ENCODE results near the gene RINT1. TPM values are rescaled to one million over a fixed set of nuclear protein-coding genes. Genes with fewer than 3 reads are reported as not detected.
A peak's percentile ranks its signal among the peaks of the same experiment; 100 is the strongest.

Gene RINT1
- total RNA-seq, 2 experiments from 2014 or later = 22.0 to 25.5 TPM

GRCh38 chr7:105567821-105568220 is 35.8 kb downstream of the RINT1 start:
- Mint-ChIP-seq H3K27me3 (no peaks in the 10 kb centered on the region), H3K36me3 (peaks cover 31% of the 10 kb centered on the region), H3K4me3 (no peak overlapping the region), H3K27ac (no peak overlapping the region), H3K9me3 (no peaks in the 10 kb centered on the region), H3K4me1 (no peaks in the 10 kb centered on the region)
- DNase-seq (no peak), ATAC-seq (ENCODE audit: low read depth) (no peak)
- POLR2A ChIA-PET = no interaction called here

DNA sequence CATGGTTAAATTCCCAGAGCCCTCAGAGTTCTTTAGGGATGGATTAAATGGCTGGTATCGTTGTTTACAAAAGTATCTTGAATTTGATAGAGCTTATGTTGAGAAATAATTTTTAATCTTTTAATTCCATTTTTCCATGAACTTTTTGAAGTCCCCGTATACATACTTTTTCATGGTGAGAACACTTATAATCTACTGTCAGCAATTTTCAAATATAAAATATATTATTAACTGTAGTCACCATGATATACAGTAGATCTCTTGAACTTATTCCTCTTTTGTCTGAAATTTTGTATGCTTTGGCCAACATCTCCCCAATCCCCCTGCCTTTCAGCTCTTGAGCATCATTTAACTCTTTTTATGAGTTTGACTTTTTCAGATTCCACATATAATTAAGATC is 39.9 kb downstream of the RINT1 start:
- Mint-ChIP-seq H3K4me1 (no peaks in the 10 kb centered on the region), H3K9me3 (peaks cover 2% of the 10 kb centered on the region), H3K4me3 (no peak overlapping the region), H3K27ac (no peak overlapping the region), H3K36me3 (peaks cover 15% of the 10 kb centered on the region), H3K27me3 (no peaks in the 10 kb centered on the region)
- POLR2A ChIA-PET = no interaction called here
- no peak for ATAC-seq (ENCODE audit: low read depth)
- DNase-seq = no peak

DNA sequence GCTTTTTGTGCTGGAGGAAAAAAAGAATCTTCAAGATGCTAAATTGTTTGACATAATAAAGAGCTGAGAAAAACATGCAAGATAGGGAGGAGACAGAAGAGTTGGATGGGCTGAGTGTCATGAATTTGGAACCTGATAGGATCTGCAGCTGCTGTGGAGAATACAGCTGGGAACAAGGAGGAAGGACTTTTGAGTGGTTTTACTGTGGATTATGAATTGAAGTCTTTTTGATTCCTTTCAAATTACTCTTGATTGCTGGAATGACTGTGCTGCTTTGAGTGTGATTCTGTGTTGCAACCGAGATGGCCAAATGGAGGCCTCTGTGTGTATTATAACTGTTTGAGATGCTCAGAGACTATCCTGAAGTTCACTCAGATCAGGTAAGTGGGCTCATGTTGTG is 45.2 kb downstream of the RINT1 start:
- no peak for DNase-seq
- POLR2A ChIA-PET = no interaction called here
- no peak for ATAC-seq (ENCODE audit: low read depth)
- Mint-ChIP-seq H3K27me3 (no peaks in the 10 kb centered on the region), H3K36me3 (peaks cover 3% of the 10 kb centered on the region), H3K4me1 (peaks cover 1% of the 10 kb centered on the region), H3K9me3 (peaks cover 2% of the 10 kb centered on the region), H3K27ac (no peak overlapping the region), H3K4me3 (no peak overlapping the region)

DNA sequence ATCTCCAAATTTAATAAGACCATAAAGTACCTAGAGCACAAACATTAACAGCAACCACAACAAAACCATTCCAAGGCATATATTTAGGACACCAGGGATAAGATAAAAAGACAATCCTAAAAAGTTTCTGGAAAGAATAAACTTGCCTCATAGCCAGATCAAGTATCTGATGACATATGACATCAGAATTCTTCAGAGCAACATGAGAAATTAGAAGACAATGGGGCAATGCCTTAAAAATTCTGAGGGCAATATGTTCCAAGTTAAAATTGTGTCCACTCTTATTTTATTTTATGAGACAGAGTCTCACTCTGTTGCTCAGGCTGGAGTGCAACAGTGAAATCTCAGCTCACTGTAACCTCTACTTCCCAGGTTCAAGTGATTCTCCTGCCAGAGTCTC is 46.5 kb downstream of the RINT1 start:
- peaks cover 1% of the 10 kb centered on the region for H3K4me1 Mint-ChIP-seq
- H3K36me3 Mint-ChIP-seq = no peaks in the 10 kb centered on the region
- H3K4me3 Mint-ChIP-seq = no peak overlapping the region
- peaks cover 4% of the 10 kb centered on the region for H3K9me3 Mint-ChIP-seq
- POLR2A ChIA-PET = no interaction called here
- DNase-seq (no peak), ATAC-seq (ENCODE audit: low read depth) (no peak)
- H3K27ac Mint-ChIP-seq = no peak overlapping the region
- H3K27me3 Mint-ChIP-seq = no peaks in the 10 kb centered on the region

DNA sequence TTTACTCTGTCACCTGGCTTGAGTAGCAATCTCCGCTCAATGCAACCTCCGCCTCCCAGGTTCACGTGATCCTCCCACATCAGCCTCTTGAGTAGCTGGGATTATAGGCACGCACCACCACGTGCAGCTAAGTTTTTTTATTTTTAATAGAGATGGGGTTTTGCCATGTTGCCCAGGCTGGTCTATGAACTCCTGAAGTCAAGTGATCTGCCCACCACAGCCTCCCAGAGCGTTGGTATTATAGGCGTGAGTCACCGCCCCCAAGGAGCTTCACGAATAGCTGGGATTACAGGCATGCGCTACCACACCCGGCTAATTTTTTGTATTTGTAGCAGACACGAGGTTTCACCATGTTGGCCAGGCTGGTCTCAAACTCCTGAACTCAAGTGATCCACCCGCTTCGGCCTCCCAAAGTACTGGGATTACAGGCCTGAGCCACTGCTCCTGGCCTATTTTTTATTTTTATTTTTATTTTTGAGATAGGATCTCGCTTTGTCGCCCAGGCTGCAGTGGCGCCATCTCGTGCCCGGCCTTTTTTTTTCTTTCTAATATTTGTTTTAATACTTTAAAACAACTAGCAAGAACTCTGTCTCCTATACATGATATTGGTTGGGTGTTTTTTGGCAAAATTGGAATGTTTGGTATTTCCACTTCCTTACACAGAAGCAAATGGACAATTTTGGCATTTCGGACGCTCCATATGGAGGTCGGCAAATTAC is 48.2 kb downstream of the RINT1 start:
- Mint-ChIP-seq H3K4me3 (no peak overlapping the region), H3K9me3 (peaks cover 4% of the 10 kb centered on the region), H3K27me3 (no peaks in the 10 kb centered on the region), H3K27ac (no peak overlapping the region), H3K36me3 (peaks cover 4% of the 10 kb centered on the region), H3K4me1 (peaks cover 1% of the 10 kb centered on the region)
- DNase-seq (no peak), ATAC-seq (ENCODE audit: low read depth) (no peak)
- POLR2A ChIA-PET = no interaction called here

GRCh38 chr7:105581066-105581811 is 49.2 kb downstream of the RINT1 start, which contains the start of gene EFCAB10:
Gene EFCAB10 (minus strand): TSS chr7:105581493. CDS start chr7:105581463, 30 bp downstream.
- peaks cover 4% of the 10 kb centered on the region for H3K36me3 Mint-ChIP-seq
- no peak within 1 kb of the TSS for H3K27ac Mint-ChIP-seq
- H3K9me3 Mint-ChIP-seq = peaks cover 4% of the 10 kb centered on the region
- POLR2A ChIA-PET = interaction anchor here (0.6 kb wide), 1 partner anchor 323 kb away, joined by 3 read pairs; no protein-coding TSS in a partner anchor
- DNase-seq (peak; percentile 66), ATAC-seq (ENCODE audit: low read depth) (peak; percentile 86)
- peak within 1 kb of the TSS; percentile 83 for H3K4me3 Mint-ChIP-seq
- peaks cover 1% of the 10 kb centered on the region for H3K4me1 Mint-ChIP-seq
- no peaks in the 10 kb centered on the region for H3K27me3 Mint-ChIP-seq

DNA sequence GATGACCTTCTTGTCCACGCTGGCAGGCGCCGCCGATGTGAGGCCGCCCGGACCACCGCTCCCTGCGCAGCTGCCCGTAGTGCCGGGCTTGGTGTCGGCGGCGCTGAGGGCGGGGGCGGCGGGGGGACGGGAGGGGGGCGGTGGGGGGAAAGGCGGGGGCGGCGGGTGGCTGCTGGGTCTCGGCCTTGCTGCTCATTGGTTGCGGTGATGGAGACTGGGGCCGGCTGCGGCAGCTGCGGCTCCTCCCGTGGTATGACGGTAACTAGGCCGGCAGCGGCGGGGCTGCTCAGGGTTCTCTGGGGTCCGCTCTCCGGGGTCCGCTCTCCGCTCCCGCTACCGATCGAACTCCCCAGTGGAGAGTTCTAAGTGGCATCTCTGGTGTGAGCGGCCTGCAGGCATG is 51.1 kb downstream of the RINT1 start:
- Mint-ChIP-seq H3K4me3 (no peak overlapping the region), H3K9me3 (peaks cover 4% of the 10 kb centered on the region), H3K27me3 (no peaks in the 10 kb centered on the region), H3K27ac (no peak overlapping the region), H3K36me3 (peaks cover 4% of the 10 kb centered on the region), H3K4me1 (peaks cover 1% of the 10 kb centered on the region)
- POLR2A ChIA-PET = no interaction called here
- ATAC-seq (ENCODE audit: low read depth) = no peak
- DNase-seq = no peak

DNA sequence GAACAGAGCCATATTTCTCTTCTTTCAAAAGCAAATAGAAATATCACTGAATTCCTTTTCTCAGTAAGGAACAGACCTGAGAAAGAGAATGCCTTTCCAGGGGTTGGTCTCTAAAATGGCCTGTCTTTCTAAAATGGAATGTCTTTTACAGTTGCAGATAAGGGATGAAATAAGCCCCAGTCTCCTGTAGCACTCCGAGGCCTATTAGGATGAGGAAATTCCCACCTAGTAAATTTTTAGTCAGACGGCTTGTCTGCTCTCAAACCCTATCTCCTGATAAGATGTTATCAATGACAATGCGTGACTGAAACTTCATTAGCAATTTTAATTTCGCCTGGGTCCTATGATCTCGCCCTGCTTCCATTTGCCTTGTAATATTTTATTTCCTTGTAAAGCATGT is 52.2 kb downstream of the RINT1 start:
- DNase-seq = no peak
- POLR2A ChIA-PET = no interaction called here
- peaks cover 5% of the 10 kb centered on the region for H3K4me1 Mint-ChIP-seq
- H3K27ac Mint-ChIP-seq = no peak overlapping the region
- no peaks in the 10 kb centered on the region for H3K27me3 Mint-ChIP-seq
- ATAC-seq (ENCODE audit: low read depth) = no peak
- H3K9me3 Mint-ChIP-seq = peaks cover 4% of the 10 kb centered on the region
- H3K4me3 Mint-ChIP-seq = no peak overlapping the region
- peaks cover 4% of the 10 kb centered on the region for H3K36me3 Mint-ChIP-seq

GRCh38 chr7:105585850-105586500 is 54.0 kb downstream of the RINT1 start:
- DNase-seq = no peak
- no peak overlapping the region for H3K27ac Mint-ChIP-seq
- H3K4me1 Mint-ChIP-seq = peaks cover 8% of the 10 kb centered on the region
- peaks cover 4% of the 10 kb centered on the region for H3K9me3 Mint-ChIP-seq
- POLR2A ChIA-PET = no interaction called here
- peaks cover 4% of the 10 kb centered on the region for H3K36me3 Mint-ChIP-seq
- H3K4me3 Mint-ChIP-seq = no peak overlapping the region
- H3K27me3 Mint-ChIP-seq = no peaks in the 10 kb centered on the region
- peak; percentile 35 for ATAC-seq (ENCODE audit: low read depth)

DNA sequence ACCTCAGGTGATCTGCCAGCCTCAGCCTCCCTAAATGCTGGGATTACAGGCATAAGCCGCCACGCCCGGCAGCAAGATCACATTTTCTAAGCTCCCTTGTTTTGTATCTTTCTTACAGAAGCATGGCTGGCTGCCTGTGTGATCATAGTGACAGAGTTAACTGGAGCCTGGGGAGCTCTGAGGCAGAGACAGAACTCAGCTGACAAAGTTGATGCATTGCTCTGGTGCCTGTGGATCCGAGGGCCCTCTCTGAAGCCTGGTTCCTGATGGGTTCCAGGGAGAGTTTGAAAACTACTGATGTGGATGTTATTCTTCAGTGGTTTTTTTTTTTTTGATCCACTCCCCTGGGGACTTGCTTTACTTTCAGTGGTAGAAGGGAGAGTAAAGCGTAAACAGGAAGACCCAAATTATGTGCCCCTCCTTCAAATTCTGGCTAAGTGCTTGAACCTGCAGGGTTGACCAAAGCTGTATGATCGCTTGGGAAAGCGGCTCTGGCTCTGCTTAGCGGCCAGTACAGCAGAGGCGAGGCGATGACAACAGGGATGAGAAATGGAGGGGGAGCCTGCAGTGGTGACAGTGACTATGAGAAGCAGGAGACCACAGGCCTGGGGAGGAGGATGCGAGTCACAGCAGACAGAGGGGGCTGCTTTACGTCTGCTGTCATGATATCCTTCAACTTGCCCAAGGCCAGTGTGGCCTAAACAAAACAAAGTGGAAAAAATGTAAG is 56.1 kb downstream of the RINT1 start:
- no peak for DNase-seq
- Mint-ChIP-seq H3K27me3 (peaks cover 3% of the 10 kb centered on the region), H3K4me1 (peaks cover 7% of the 10 kb centered on the region), H3K27ac (no peak overlapping the region), H3K36me3 (peaks cover 4% of the 10 kb centered on the region), H3K4me3 (no peak overlapping the region), H3K9me3 (peaks cover 2% of the 10 kb centered on the region)
- POLR2A ChIA-PET = no interaction called here
- ATAC-seq (ENCODE audit: low read depth) = no peak

DNA sequence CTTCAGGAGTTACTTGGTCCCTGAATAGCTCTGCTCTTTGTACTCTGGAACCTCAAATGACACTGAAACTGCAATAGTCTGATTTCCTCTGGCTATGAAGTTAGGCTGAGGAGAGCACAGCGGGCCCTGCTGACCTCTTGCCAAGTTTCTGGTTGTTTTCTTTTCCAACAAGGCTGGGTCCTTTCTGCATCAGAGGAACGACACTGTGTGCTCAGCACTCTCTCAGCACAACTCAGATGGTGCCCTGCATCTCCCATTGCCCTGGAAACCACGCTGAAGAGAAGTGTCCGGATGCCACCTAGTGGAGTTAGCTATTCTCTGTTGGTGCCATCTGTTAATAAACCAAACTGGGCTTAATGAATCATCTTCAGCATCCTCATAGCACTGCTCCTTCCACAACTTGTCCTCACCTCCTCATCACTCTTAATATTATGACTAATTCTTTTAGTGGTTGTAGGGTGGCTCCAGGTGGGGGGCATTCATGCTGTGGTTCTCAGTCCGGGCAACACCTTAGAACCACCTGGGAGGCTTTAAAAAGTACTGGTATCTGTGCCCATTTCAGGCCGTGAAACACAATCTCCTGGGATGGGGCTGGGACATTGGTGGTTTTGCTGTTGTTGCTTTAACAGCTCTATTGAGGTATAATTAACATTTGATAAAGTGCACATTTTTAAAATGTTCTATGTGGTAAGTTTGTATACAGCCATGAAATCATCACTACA is 57.5 kb downstream of the RINT1 start:
- peak; percentile 93 for ATAC-seq (ENCODE audit: low read depth)
- peak; percentile 42 for DNase-seq
- peaks cover 11% of the 10 kb centered on the region for H3K27me3 Mint-ChIP-seq
- no peak overlapping the region for H3K4me3 Mint-ChIP-seq
- POLR2A ChIA-PET = interaction anchor here (0.8 kb wide), 1 partner anchor 58 kb away, joined by 4 read pairs; no protein-coding TSS in a partner anchor
- H3K36me3 Mint-ChIP-seq = peaks cover under 1% of the 10 kb centered on the region
- H3K4me1 Mint-ChIP-seq = peaks cover 7% of the 10 kb centered on the region
- H3K9me3 Mint-ChIP-seq = no peaks in the 10 kb centered on the region
- H3K27ac Mint-ChIP-seq = no peak overlapping the region

DNA sequence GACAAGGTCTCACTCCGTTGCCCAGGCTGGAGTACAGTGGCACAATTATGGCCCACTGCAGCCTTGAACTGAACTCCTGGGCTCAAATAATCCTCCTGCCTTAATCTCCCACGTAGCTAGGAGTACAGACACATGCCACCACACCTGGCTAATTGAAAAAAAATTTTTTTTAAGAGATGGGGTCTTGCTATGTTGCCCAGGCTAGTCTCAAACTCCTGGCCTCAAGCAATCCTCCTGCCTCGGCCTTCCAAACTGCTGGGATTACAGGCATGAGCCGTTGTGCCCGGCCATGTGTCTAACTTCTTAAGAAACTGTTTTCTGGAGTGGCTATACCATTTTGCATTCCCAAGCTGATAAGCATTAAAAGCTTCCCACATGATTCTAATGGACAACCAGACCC is 58.8 kb downstream of the RINT1 start:
- Mint-ChIP-seq H3K4me3 (no peak overlapping the region), H3K36me3 (no peaks in the 10 kb centered on the region), H3K9me3 (no peaks in the 10 kb centered on the region), H3K27me3 (peaks cover 14% of the 10 kb centered on the region), H3K27ac (no peak overlapping the region), H3K4me1 (peaks cover 7% of the 10 kb centered on the region)
- DNase-seq (no peak), ATAC-seq (ENCODE audit: low read depth) (no peak)
- POLR2A ChIA-PET = no interaction called here

- no peaks in the 10 kb centered on the region for H3K9me3 Mint-ChIP-seq
- peaks cover 14% of the 10 kb centered on the region for H3K27me3 Mint-ChIP-seq
- POLR2A ChIA-PET = no interaction called here
- H3K36me3 Mint-ChIP-seq = no peaks in the 10 kb centered on the region
- DNase-seq = no peak
- peaks cover 7% of the 10 kb centered on the region for H3K4me1 Mint-ChIP-seq
- H3K27ac Mint-ChIP-seq = no peak overlapping the region
- H3K4me3 Mint-ChIP-seq = no peak overlapping the region
- no peak for ATAC-seq (ENCODE audit: low read depth)
Measured at GRCh38 chr7:105591522-105591921, 59.5 kb downstream of the RINT1 start.

Measured in activated naive CD8-positive, alpha-beta T cell treated with anti-CD3 and anti-CD28 coated beads, Interleukin-2, amount 10 ng/mL, durations not matched to agents 7 days and 5 days (primary cell).